Measurements from ENCODE around the gene PIH1D1. TPM values are rescaled to one million over a fixed set of nuclear protein-coding genes. Genes with fewer than 3 reads are reported as not detected.

PIH1D1 gene
- total RNA-seq, 1 experiment from 2014 or later: 166 TPM

GRCh38 chr19:49450405-49450804, 1.2 kb downstream of the PIH1D1 start:
- H3K56ac ChIP-seq (ENCODE audit: insufficient read length, low read depth, low read length): no peak overlapping the region
- H3K27me3 ChIP-seq (ENCODE audit: insufficient read depth, low read length): no peaks in the 10 kb centered on the region
- peaks cover 15 to 38% of the 10 kb centered on the region in 2 experiments for H3K4me1 Mint-ChIP-seq
- peak overlapping the region; percentile 96 to 98 for H3K4me3 Mint-ChIP-seq
- H3K4me1 ChIP-seq (ENCODE audit: insufficient read depth, low read length): no peaks in the 10 kb centered on the region
- no peak for DNase-seq
- H3K4me2 ChIP-seq (ENCODE audit: insufficient read depth, insufficient read length, low read length): peak overlapping the region; percentile 61
- no peaks in the 10 kb centered on the region for H3K9me3 ChIP-seq (ENCODE audit: control insufficient read depth, low read depth, low read length)
- peaks cover 7% of the 10 kb centered on the region for H3K79me1 ChIP-seq (ENCODE audit: insufficient read depth, low read depth, low read length, poor library complexity, severe bottlenecking)
- H2BK5ac ChIP-seq (ENCODE audit: insufficient read length, low read length): no peak overlapping the region
- no peak overlapping the region for H3K23ac ChIP-seq (ENCODE audit: insufficient read length, low read depth, low read length)
- no peak overlapping the region for H2BK15ac ChIP-seq (ENCODE audit: low read depth, low read length)
- no peak overlapping the region for H4K5ac ChIP-seq (ENCODE audit: insufficient read length, low read depth, low read length)
- peak overlapping the region; percentile 33 to 60 (median 57); a peak in 3 of 7 replicates for H3K27ac Mint-ChIP-seq
- H4K20me1 ChIP-seq (ENCODE audit: control insufficient read depth, insufficient read depth, insufficient read length): no peaks in the 10 kb centered on the region
- peaks cover 39 to 52% (median 50%) of the 10 kb centered on the region in 3 experiments for H3K36me3 Mint-ChIP-seq (ENCODE audit: insufficient read depth in 1 of 3, low read depth in 3 of 3)
- no CpG with 5 or more reads among the region's 7 CpGs for WGBS (ENCODE audit: extremely low coverage, insufficient read length, low lambda C conversion rate)
- H2BK12ac ChIP-seq (ENCODE audit: insufficient read length, low read depth, low read length): no peak overlapping the region
- no peak overlapping the region for H3K27ac ChIP-seq (ENCODE audit: insufficient read length, low read depth, low read length)
- H3K4ac ChIP-seq (ENCODE audit: low read depth, low read length): no peak overlapping the region
- no peak overlapping the region for H4K91ac ChIP-seq (ENCODE audit: insufficient read length, low read depth, low read length)
- H2AFZ ChIP-seq (ENCODE audit: low read length): no peak overlapping the region
- no peaks in the 10 kb centered on the region; the same call in 1 of the 2 replicates for H3K27me3 Mint-ChIP-seq (ENCODE audit: low read depth)
- no peak overlapping the region for H4K8ac ChIP-seq (replicated peaks; ENCODE audit: insufficient read length, low read depth, low read length)
- H3K9ac ChIP-seq (ENCODE audit: extremely low read depth, insufficient read length, low read length): peak overlapping the region; percentile 40
- H3K14ac ChIP-seq (ENCODE audit: insufficient read depth, low read length): no peak overlapping the region
- no peaks in the 10 kb centered on the region; the same call in 1 of the 2 replicates for H3K79me2 ChIP-seq (ENCODE audit: insufficient read depth, low read length)
- H2BK20ac ChIP-seq (ENCODE audit: low read depth, low read length, poor library complexity, severe bottlenecking): no peak overlapping the region
- H3K9me3 Mint-ChIP-seq: no peaks in the 10 kb centered on the region; a peak in 1 of 5 replicates
- H2AK5ac ChIP-seq (ENCODE audit: insufficient read length, low read length): no peak overlapping the region
- no peak overlapping the region for H3T11ph ChIP-seq (ENCODE audit: low read length)
- no peak for TF ChIP-seq CTCF (conservative IDR thresholded peaks at IDR 0.05)
- H3K23me2 ChIP-seq (ENCODE audit: insufficient read length, low read depth, low read length, poor library complexity, severe bottlenecking): peaks cover 5% of the 10 kb centered on the region
- H2BK120ac ChIP-seq (ENCODE audit: low read depth, low read length, poor library complexity, severe bottlenecking): no peak overlapping the region
- no peak overlapping the region for H3K18ac ChIP-seq (ENCODE audit: insufficient read length, low read depth, low read length)

Measured in H9 (cell line).